Neutrophil (primary cell): ENCODE data around the gene PLEKHM2.

ENCODE experiments used
- H3K27ac ChIP-seq: fragments of 200-600 bp; sonication (generic); 2 replicates; pipeline ENCODE4 v1.5.1; 2016; ENCODE audit warnings: mild to moderate bottlenecking, moderate library complexity
- H3K27me3 ChIP-seq: fragments of 200-600 bp; sonication (generic); 2 replicates; pipeline ENCODE4 v1.6.0; 2016; ENCODE audit warnings: mild to moderate bottlenecking
- H3K36me3 ChIP-seq: fragments of 200-600 bp; sonication (generic); 2 replicates; pipeline ENCODE4 v1.5.1; 2017
- H3K4me1 ChIP-seq, 2 experiments: fragments of 200-600 bp in 1 of 2; sonication (generic) in 1 of 2; 1 replicate in 1 of 2; 2 replicates in 1 of 2; pipeline versions ENCODE4 v1.5.1 to v1.6.1; 2013 to 2016; ENCODE audit warnings: low read depth in 1 of 2, low read length in 1 of 2, mild to moderate bottlenecking in 1 of 2, moderate library complexity in 1 of 2; ENCODE audit not compliant: control insufficient read depth in 1 of 2, insufficient read depth in 1 of 2
- H3K4me3 ChIP-seq, 2 experiments: fragments of 200-600 bp in 1 of 2; sonication (generic) in 1 of 2; 1 replicate in 1 of 2; 2 replicates in 1 of 2; pipeline ENCODE4 v1.5.1; 2013 to 2016; ENCODE audit warnings: low read depth in 1 of 2, low read length in 1 of 2, mild to moderate bottlenecking in 1 of 2, moderate library complexity in 1 of 2
- H3K9me3 ChIP-seq: fragments of 200-600 bp; sonication (generic); 2 replicates; pipeline ENCODE4 v1.5.1; 2016
- TF ChIP-seq, protein P1 (sequence below): fragments of 200-600 bp; sonication (generic); IDR thresholded peaks from 2 replicates; pipeline ENCODE4 v1.5.1; 2016; ENCODE audit warnings: antibody characterized with exemption

PLEKHM2 gene

DNA sequence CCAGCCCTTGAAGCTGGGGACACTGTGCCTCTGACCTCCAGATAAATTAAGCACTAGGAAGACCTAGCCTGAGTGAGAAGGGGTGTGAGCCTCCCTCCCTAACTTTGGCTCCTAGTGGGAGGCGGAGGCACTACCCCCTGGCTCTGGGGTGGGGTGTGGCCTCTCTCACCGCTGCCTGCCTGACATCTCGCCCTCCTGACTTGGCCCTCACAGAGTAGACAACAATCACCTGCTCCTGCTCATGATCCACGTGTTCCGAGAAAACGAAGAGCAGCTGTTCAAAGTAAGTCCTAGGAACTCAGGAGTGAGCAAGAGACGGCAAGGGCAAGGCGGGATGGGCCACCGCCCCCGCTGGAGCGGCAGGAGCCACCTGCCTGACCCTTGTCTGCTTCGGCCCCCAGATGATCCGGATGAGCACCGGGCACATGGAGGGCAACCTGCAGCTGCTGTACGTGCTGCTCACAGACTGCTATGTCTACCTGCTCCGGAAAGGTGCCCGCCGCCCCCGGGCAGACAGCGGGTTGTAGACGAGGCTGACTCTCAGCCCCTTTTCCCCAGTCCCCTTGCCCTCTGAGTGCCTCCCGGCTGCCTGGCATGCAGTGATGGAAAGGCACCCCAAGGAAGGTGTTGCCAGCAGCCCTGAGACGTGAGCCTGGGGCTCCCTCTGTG is 43.9 kb downstream of the PLEKHM2 start:
- H3K36me3 ChIP-seq = peaks cover 98% of the 10 kb centered on the region
- TF ChIP-seq, protein P1, sequence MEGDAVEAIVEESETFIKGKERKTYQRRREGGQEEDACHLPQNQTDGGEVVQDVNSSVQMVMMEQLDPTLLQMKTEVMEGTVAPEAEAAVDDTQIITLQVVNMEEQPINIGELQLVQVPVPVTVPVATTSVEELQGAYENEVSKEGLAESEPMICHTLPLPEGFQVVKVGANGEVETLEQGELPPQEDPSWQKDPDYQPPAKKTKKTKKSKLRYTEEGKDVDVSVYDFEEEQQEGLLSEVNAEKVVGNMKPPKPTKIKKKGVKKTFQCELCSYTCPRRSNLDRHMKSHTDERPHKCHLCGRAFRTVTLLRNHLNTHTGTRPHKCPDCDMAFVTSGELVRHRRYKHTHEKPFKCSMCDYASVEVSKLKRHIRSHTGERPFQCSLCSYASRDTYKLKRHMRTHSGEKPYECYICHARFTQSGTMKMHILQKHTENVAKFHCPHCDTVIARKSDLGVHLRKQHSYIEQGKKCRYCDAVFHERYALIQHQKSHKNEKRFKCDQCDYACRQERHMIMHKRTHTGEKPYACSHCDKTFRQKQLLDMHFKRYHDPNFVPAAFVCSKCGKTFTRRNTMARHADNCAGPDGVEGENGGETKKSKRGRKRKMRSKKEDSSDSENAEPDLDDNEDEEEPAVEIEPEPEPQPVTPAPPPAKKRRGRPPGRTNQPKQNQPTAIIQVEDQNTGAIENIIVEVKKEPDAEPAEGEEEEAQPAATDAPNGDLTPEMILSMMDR = no peak

DNA sequence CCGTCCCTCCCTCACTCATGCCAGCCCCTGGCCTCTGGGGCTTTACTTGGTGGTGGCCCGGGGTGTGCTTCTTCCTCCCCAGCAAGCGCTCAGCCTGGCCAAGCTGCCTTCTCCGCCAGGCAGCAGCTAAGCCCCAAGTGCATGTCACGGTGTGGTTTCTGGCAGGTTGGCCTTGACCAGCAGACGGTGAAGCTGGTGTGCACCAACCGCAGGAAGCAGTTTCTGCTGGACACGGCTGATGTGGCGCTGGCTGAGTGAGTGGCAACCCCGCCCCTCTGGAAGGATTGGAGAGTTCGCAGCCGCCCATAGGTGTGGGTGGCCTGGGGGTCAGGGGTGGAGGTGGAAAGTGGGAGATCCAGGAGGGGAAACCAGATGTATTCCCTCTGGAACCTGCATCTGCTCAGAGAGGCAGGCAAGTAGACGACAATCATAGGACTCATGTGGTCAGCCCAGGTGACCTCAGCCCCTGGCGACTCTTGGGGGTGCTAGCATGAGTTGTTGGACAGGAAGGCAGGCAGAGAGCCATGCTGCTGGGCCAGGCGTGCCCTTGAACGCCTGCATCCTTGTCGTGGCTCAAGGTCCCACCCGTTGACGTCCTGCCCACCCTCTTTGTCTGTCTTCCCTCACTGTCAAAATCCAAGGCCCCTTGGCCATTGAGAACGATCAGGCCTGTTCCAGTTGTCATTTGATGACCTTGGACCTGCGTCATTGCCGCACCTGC is 45.0 kb downstream of the PLEKHM2 start:
- TF ChIP-seq, protein P1 = no peak
- Histone ChIP-seq H3K27ac (no peak overlapping the region), H3K36me3 (peaks cover 98% of the 10 kb centered on the region), H3K9me3 (no peaks in the 10 kb centered on the region), H3K4me3 (no peak overlapping the region), H3K27me3 (no peaks in the 10 kb centered on the region), H3K4me1 (no peaks in the 10 kb centered on the region)

More for the DNA sequence above, 43.9 kb downstream of the PLEKHM2 start:
- Histone ChIP-seq H3K27ac (no peak overlapping the region), H3K4me3 (no peak overlapping the region), H3K9me3 (no peaks in the 10 kb centered on the region), H3K4me1 (no peaks in the 10 kb centered on the region), H3K27me3 (no peaks in the 10 kb centered on the region)

DNA sequence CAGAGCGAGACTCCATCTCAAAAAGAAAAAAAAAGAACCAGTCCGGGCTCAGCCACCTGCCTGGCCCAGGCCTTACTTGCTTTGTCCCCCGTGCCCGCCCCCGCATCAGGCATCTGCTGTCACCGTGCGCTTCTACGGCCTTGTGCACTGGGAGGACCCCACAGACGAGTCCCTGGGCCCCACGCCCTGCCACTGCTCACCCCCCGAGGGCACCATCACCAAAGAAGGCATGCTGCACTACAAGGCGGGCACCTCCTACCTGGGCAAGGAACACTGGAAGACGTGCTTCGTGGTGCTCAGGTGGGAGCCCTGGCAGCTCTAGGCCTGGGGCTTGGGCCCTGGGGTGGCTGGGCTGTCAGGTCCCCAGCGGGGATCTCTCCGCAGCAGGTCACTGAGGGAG is 46.3 kb downstream of the PLEKHM2 start:
- TF ChIP-seq, protein P1 = no peak
- Histone ChIP-seq H3K9me3 (no peaks in the 10 kb centered on the region), H3K36me3 (peaks cover 100% of the 10 kb centered on the region), H3K4me3 (no peak overlapping the region), H3K27me3 (no peaks in the 10 kb centered on the region), H3K4me1 (no peaks in the 10 kb centered on the region), H3K27ac (no peak overlapping the region)

DNA sequence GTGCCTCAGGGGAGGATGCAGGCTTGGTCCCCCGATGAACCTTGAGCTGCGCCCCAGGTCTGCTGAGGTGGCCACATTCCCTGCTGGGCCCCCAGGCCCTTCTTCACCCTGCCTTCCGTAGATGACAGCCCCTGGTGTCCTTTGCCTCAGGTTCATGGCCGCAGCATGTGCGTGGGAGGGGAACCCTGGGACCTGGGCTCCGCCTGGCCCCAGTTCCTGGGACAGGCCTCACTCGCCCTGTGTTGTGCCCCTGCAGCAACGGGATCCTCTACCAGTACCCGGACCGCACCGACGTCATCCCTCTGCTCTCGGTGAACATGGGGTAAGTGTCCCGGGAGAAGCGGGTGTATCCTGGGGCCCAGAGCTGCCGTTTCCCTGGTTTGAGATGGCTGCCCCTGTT is 46.8 kb downstream of the PLEKHM2 start:
- TF ChIP-seq, protein P1 = no peak
- Histone ChIP-seq H3K36me3 (peaks cover 96% of the 10 kb centered on the region), H3K4me3 (no peak overlapping the region), H3K4me1 (no peaks in the 10 kb centered on the region), H3K27me3 (no peaks in the 10 kb centered on the region), H3K9me3 (no peaks in the 10 kb centered on the region), H3K27ac (no peak overlapping the region)

DNA sequence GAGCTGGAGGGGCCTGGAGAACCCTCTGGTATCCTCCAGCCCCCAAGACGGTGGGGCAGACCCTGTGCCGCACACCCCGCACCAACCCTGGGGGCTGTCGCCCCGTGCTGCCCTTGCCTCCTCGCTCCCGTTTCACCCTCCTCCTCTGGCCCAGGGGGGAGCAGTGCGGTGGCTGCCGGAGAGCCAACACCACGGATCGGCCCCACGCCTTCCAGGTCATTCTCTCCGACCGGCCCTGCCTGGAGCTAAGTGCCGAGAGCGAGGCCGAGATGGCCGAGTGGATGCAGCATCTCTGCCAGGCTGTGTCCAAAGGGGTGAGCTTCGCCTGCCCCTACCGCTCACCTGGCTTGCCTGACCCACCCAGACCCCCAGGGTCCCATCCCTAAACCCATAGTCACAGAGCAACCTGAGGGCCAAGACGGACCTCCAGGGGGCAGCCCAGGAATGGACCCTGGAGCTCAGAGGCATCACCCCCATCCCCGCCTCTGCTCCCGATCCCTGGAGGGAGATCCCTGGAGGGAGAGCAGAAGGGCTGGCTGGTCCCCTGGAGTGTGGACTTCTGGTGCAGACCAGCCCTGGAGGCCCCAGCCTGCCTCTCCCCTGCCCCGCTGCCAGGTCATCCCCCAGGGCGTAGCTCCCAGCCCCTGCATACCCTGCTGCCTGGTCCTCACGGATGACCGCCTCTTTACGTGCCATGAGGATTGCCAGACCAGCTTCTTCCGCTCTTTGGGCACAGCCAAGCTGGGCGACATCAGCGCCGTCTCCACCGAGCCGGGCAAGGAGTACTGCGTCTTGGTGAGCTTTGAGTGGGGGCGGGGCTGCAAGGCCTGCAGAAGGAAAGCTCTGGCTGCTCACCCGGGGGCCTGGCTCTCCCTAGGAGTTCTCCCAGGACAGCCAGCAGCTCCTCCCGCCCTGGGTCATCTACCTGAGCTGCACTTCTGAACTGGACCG is 47.9 kb downstream of the PLEKHM2 start:
- no peaks in the 10 kb centered on the region for H3K4me1 ChIP-seq
- no peak overlapping the region for H3K27ac ChIP-seq
- H3K36me3 ChIP-seq = peaks cover 85% of the 10 kb centered on the region
- TF ChIP-seq, protein P1 = no peak
- H3K27me3 ChIP-seq = no peaks in the 10 kb centered on the region
- no peak overlapping the region for H3K4me3 ChIP-seq
- no peaks in the 10 kb centered on the region for H3K9me3 ChIP-seq
